Loucy (cell line): Measurements from ENCODE around the gene DCUN1D2.

Source experiments
- H2AFZ ChIP-seq: fragments of 200-600 bp; sonication (generic); 2 replicates; pipeline ENCODE4 v1.6.0; 2016; ENCODE audit warnings: antibody characterized with exemption, mild to moderate bottlenecking, low read length, moderate library complexity
- H3F3A ChIP-seq: fragments of 200-600 bp; 2 replicates; pipeline ENCODE4 v1.6.0; 2016; ENCODE audit warnings: antibody characterized with exemption, low read depth, mild to moderate bottlenecking
- H3K27me3 ChIP-seq: fragments of 200-600 bp; sonication (generic); 2 replicates; pipeline ENCODE4 v1.6.1; 2014; ENCODE audit warnings: low read length, mild to moderate bottlenecking; ENCODE audit not compliant: insufficient read depth, poor library complexity, severe bottlenecking
- H3K36me3 ChIP-seq: fragments of 200-600 bp; sonication (generic); 2 replicates; pipeline ENCODE4 v1.6.1; 2016; ENCODE audit warnings: low read length; ENCODE audit not compliant: insufficient read depth
- H3K4me1 ChIP-seq: fragments of 200-600 bp; sonication (generic); 2 replicates; pipeline ENCODE4 v1.5.1; 2014; ENCODE audit warnings: low read length, mild to moderate bottlenecking; ENCODE audit not compliant: insufficient read depth, poor library complexity, severe bottlenecking
- H3K4me2 ChIP-seq: fragments of 200-600 bp; sonication (generic); 2 replicates; pipeline ENCODE4 v1.6.0; 2014; ENCODE audit warnings: antibody characterized with exemption, low read length, low read depth, mild to moderate bottlenecking; ENCODE audit not compliant: poor library complexity, severe bottlenecking
- H3K4me3 ChIP-seq: fragments of 200-600 bp; sonication (generic); 2 replicates; pipeline ENCODE4 v1.5.1; 2014; ENCODE audit warnings: low read length, mild to moderate bottlenecking, mixed read lengths; ENCODE audit not compliant: poor library complexity, severe bottlenecking
- H3K79me2 ChIP-seq: fragments of 200-600 bp; sonication (generic); 2 replicates; pipeline ENCODE4 v1.6.1; 2014; ENCODE audit warnings: low read length; ENCODE audit not compliant: insufficient read depth
- H3K9ac ChIP-seq: fragments of 200-600 bp; sonication (generic); 2 replicates; pipeline ENCODE4 v1.6.0; 2014; ENCODE audit warnings: mild to moderate bottlenecking, low read depth, low read length, moderate library complexity; ENCODE audit not compliant: poor library complexity, severe bottlenecking
- H3K9me2 ChIP-seq: fragments of 200-600 bp; sonication (generic); replicated peaks from 2 replicates; pipeline ENCODE4 v1.6.1; 2016; ENCODE audit warnings: low read depth, low read length, mixed read lengths
- H3K9me3 ChIP-seq: fragments of 200-600 bp; sonication (generic); 2 replicates; pipeline ENCODE4 v1.6.1; 2014; ENCODE audit warnings: mild to moderate bottlenecking, antibody characterized with exemption, low read length, low read depth; ENCODE audit not compliant: insufficient read depth
- H4K20me1 ChIP-seq: fragments of 200-600 bp; sonication (generic); 2 replicates; pipeline ENCODE4 v1.6.0; 2014; ENCODE audit warnings: antibody characterized with exemption, low read length, mild to moderate bottlenecking; ENCODE audit not compliant: insufficient read depth, poor library complexity, severe bottlenecking
- EZH2phosphoT487 ChIP-seq: fragments of 200-600 bp; IDR thresholded peaks from 2 replicates; pipeline ENCODE4 v1.6.1; 2018; ENCODE audit warnings: antibody characterized with exemption, mild to moderate bottlenecking, moderate library complexity, borderline replicate concordance
- TF ChIP-seq, protein P1 (sequence below): fragments of 200-600 bp; sonication (generic); conservative IDR thresholded peaks from 2 replicates; pipeline ENCODE4 v1.5.1; 2014; ENCODE audit warnings: mild to moderate bottlenecking, antibody characterized with exemption, low read length

DCUN1D2 gene

GRCh38 chr13:113417008-113417751, 73.3 kb downstream of the DCUN1D2 start:
- TF ChIP-seq, protein P1, sequence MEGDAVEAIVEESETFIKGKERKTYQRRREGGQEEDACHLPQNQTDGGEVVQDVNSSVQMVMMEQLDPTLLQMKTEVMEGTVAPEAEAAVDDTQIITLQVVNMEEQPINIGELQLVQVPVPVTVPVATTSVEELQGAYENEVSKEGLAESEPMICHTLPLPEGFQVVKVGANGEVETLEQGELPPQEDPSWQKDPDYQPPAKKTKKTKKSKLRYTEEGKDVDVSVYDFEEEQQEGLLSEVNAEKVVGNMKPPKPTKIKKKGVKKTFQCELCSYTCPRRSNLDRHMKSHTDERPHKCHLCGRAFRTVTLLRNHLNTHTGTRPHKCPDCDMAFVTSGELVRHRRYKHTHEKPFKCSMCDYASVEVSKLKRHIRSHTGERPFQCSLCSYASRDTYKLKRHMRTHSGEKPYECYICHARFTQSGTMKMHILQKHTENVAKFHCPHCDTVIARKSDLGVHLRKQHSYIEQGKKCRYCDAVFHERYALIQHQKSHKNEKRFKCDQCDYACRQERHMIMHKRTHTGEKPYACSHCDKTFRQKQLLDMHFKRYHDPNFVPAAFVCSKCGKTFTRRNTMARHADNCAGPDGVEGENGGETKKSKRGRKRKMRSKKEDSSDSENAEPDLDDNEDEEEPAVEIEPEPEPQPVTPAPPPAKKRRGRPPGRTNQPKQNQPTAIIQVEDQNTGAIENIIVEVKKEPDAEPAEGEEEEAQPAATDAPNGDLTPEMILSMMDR, result no peak
- no peak for TF ChIP-seq EZH2phosphoT487
- H3K9me2 ChIP-seq, result no peaks in the 10 kb centered on the region
- H3K36me3 ChIP-seq, result no peaks in the 10 kb centered on the region
- H4K20me1 ChIP-seq, result no peaks in the 10 kb centered on the region
- no peaks in the 10 kb centered on the region for H3F3A ChIP-seq
- no peak overlapping the region for H2AFZ ChIP-seq
- no peaks in the 10 kb centered on the region for H3K9me3 ChIP-seq
- H3K4me3 ChIP-seq, result no peak overlapping the region
- no peaks in the 10 kb centered on the region for H3K27me3 ChIP-seq
- no peak overlapping the region for H3K4me2 ChIP-seq
- no peak overlapping the region for H3K9ac ChIP-seq
- H3K79me2 ChIP-seq, result no peaks in the 10 kb centered on the region
- no peaks in the 10 kb centered on the region for H3K4me1 ChIP-seq

DNA sequence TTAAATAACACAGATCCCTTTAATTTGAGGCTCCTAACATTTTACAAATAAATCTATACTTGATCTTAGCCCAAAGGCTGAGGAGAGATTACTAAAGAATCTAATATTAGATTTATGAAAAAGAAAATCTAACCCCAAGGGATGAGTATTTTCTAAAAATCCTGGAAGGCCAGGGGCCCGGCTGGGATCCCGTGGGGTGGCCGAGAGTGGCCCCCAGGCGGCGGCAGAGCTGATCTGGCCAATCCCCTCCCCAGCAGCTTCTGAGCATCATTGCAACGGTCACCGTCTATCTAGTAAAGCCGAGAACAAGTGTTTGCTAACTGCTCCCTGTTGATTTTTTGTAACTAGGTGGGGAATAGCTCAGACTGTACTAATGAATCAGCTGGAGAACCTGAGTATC, 74.7 kb downstream of the DCUN1D2 start:
- Histone ChIP-seq H3K4me2 (no peak overlapping the region), H2AFZ (no peak overlapping the region)

GRCh38 chr13:113415032-113415431, 75.5 kb downstream of the DCUN1D2 start:
- Histone ChIP-seq H3K4me3 (no peak overlapping the region), H3K9ac (no peak overlapping the region), H3K36me3 (no peaks in the 10 kb centered on the region), H4K20me1 (no peaks in the 10 kb centered on the region), H3K27me3 (no peaks in the 10 kb centered on the region), H2AFZ (no peak overlapping the region), H3K9me2 (no peaks in the 10 kb centered on the region), H3F3A (no peaks in the 10 kb centered on the region), H3K79me2 (no peaks in the 10 kb centered on the region), H3K4me2 (no peak overlapping the region), H3K9me3 (no peaks in the 10 kb centered on the region), H3K4me1 (no peaks in the 10 kb centered on the region)
- TF ChIP-seq, protein P1, result no peak

More for the DNA sequence above, 74.7 kb downstream of the DCUN1D2 start:
- Histone ChIP-seq H4K20me1 (no peaks in the 10 kb centered on the region), H3K4me1 (no peaks in the 10 kb centered on the region), H3F3A (no peaks in the 10 kb centered on the region), H3K9me2 (no peaks in the 10 kb centered on the region), H3K27me3 (no peaks in the 10 kb centered on the region), H3K36me3 (no peaks in the 10 kb centered on the region), H3K79me2 (no peaks in the 10 kb centered on the region), H3K9me3 (no peaks in the 10 kb centered on the region), H3K4me3 (no peak overlapping the region), H3K9ac (no peak overlapping the region)
- TF ChIP-seq, protein P1, result no peak
- TF ChIP-seq EZH2phosphoT487, result no peak
